H1 (cell line): ENCODE measurements around the gene SHROOM4. TPM values are rescaled to one million over a fixed set of nuclear protein-coding genes. Genes with fewer than 3 reads are reported as not detected.

Experiments used
- CTCF ChIA-PET: fragments of 300-600 bp; sonication (Branson Sonifier 250); formaldehyde crosslinking; loops from one replicate; lab custom pipeline; 2021; ENCODE audit not compliant: partially characterized antibody; lab: Charles Lee
- POLR2A ChIA-PET: fragments of 300-600 bp; sonication (Branson Sonifier 250); formaldehyde crosslinking; loops from one replicate; lab custom pipeline; 2021; ENCODE audit warnings: inconsistent platforms; ENCODE audit not compliant: partially characterized antibody; lab: Charles Lee
- DNase-seq, 2 experiments: peaks; one replicate each; pipeline versions ENCODE4 v3.0.0 to v3.0.0-alpha.2; 2010 to 2022; ENCODE audit warnings: low spot score in 2 of 2, low read depth in 1 of 2, mixed read lengths in 1 of 2
- FAIRE-seq: peaks from 2 replicates; lab custom pipeline; 2011; peaks lifted over from hg19 to GRCh38; lab: Jason Lieb, UNC
- H2AFZ ChIP-seq: 2 replicates; pipeline ENCODE4 v1.8.1; 2012; ENCODE audit warnings: low read length, inconsistent platforms
- H2AK5ac ChIP-seq: 2 replicates; pipeline ENCODE4 v1.6.1; 2013; ENCODE audit warnings: low read depth, low read length
- H2BK120ac ChIP-seq: replicated peaks from 2 replicates; pipeline ENCODE3; 2013; ENCODE audit warnings: low read depth, low read length, inconsistent platforms
- H2BK12ac ChIP-seq: 2 replicates; pipeline ENCODE4 v1.6.1; 2013; ENCODE audit warnings: low read depth, low read length
- H2BK15ac ChIP-seq: 2 replicates; pipeline ENCODE4 v1.6.1; 2013; ENCODE audit warnings: low read length
- H2BK20ac ChIP-seq: 2 replicates; pipeline ENCODE4 v1.6.1; 2013; ENCODE audit warnings: low read length
- H2BK5ac ChIP-seq: 2 replicates; pipeline ENCODE4 v1.6.1; 2013; ENCODE audit warnings: low read depth, low read length
- H3K14ac ChIP-seq: 2 replicates; pipeline ENCODE4 v1.6.1; 2013; ENCODE audit warnings: inconsistent platforms; ENCODE audit not compliant: insufficient read length
- H3K18ac ChIP-seq: 2 replicates; pipeline ENCODE4 v1.6.1; 2013; ENCODE audit warnings: low read length; ENCODE audit errors: extremely low read depth
- H3K23ac ChIP-seq: 2 replicates; pipeline ENCODE4 v1.6.1; 2013; ENCODE audit warnings: inconsistent platforms; ENCODE audit not compliant: insufficient read length
- H3K23me2 ChIP-seq: 2 replicates; pipeline ENCODE4 v1.6.1; 2013; ENCODE audit warnings: low read depth, low read length
- H3K27ac ChIP-seq: 2 replicates; pipeline ENCODE4 v1.6.1; 2011; ENCODE audit warnings: low read depth, low read length, inconsistent platforms
- H3K27me3 ChIP-seq, 4 experiments: replicated peaks in 1 of 4; 1 replicate in 1 of 4; 2 replicates in 3 of 4; pipeline versions ENCODE4 v1.6.1 to v1.8.1; 2011 to 2013; ENCODE audit warnings: low read length in 3 of 4, mild to moderate bottlenecking in 3 of 4, inconsistent platforms in 2 of 4, mixed read lengths in 2 of 4, moderate library complexity in 1 of 4; ENCODE audit not compliant: control insufficient read depth in 3 of 4, insufficient read depth in 3 of 4; ENCODE audit errors: extremely low read depth in 1 of 4
- H3K36me3 ChIP-seq, 4 experiments: 2 replicates each; pipeline versions ENCODE4 v1.6.1 to v1.8.1; 2011 to 2013; ENCODE audit warnings: mild to moderate bottlenecking in 4 of 4, low read length in 3 of 4, moderate library complexity in 2 of 4, control low read depth in 1 of 4, inconsistent platforms in 1 of 4; ENCODE audit not compliant: insufficient read depth in 4 of 4, control insufficient read depth in 2 of 4
- H3K4ac ChIP-seq: replicated peaks from 2 replicates; pipeline ENCODE3; 2013; ENCODE audit warnings: low read length, low read depth, mixed read lengths, inconsistent platforms; ENCODE audit not compliant: insufficient read length
- H3K4me1 ChIP-seq, 4 experiments: replicated peaks in 1 of 4; 1 replicate in 1 of 4; 2 replicates in 3 of 4; pipeline versions ENCODE4 v1.6.1 to v1.8.1; 2011 to 2013; ENCODE audit warnings: low read length in 3 of 4, inconsistent platforms in 2 of 4, mixed read lengths in 1 of 4; ENCODE audit not compliant: insufficient read depth in 4 of 4, control insufficient read depth in 3 of 4
- H3K4me2 ChIP-seq, 2 experiments: 2 replicates each; pipeline versions ENCODE4 v1.6.1 to v1.8.1; 2011 to 2013; ENCODE audit warnings: low read depth in 2 of 2, low read length in 2 of 2, control low read depth in 1 of 2, inconsistent platforms in 1 of 2, mild to moderate bottlenecking in 1 of 2; ENCODE audit not compliant: insufficient read depth in 1 of 2
- H3K4me3 ChIP-seq, 4 experiments: fragments of 200-600, 300-600 bp in 1 of 4; sonication (generic), shearing (Covaris generic), sonication (Bioruptor Twin) in 1 of 4; 2 replicates each; pipeline versions ENCODE4 v1.5.1 to v1.8.1; 2011 to 2016; ENCODE audit warnings: low read length in 4 of 4, low read depth in 3 of 4, control low read depth in 2 of 4, inconsistent platforms in 2 of 4, mild to moderate bottlenecking in 2 of 4, mixed read lengths in 1 of 4, moderate library complexity in 1 of 4; ENCODE audit not compliant: insufficient read depth in 2 of 4; ENCODE audit errors: extremely low read depth in 1 of 4
- H3K56ac ChIP-seq: replicated peaks from 2 replicates; pipeline ENCODE3; 2013; ENCODE audit warnings: low read depth, mild to moderate bottlenecking, mixed read lengths, low read length, inconsistent platforms; ENCODE audit not compliant: insufficient read length
- H3K79me1 ChIP-seq: 2 replicates; pipeline ENCODE4 v1.6.1; 2013; ENCODE audit warnings: low read depth, low read length, control low read depth
- H3K79me2 ChIP-seq, 2 experiments: 2 replicates each; pipeline versions ENCODE4 v1.6.1 to v1.8.1; 2012 to 2013; ENCODE audit warnings: low read length in 2 of 2, mild to moderate bottlenecking in 2 of 2, inconsistent platforms in 1 of 2; ENCODE audit not compliant: insufficient read depth in 2 of 2, control insufficient read depth in 1 of 2
- H3K9ac ChIP-seq, 4 experiments: replicated peaks in 1 of 4; 1 replicate in 1 of 4; 2 replicates in 3 of 4; pipeline versions ENCODE4 v1.6.1 to v1.8.1; 2011 to 2013; ENCODE audit warnings: low read depth in 3 of 4, low read length in 3 of 4, control low read depth in 2 of 4, mild to moderate bottlenecking in 2 of 4, moderate library complexity in 2 of 4, inconsistent platforms in 1 of 4; ENCODE audit errors: extremely low read depth in 1 of 4
- H3K9me3 ChIP-seq, 2 experiments: 2 replicates each; pipeline versions ENCODE4 v1.6.1 to v1.8.1; 2012 to 2013; ENCODE audit warnings: mild to moderate bottlenecking in 2 of 2, moderate library complexity in 2 of 2, control low read depth in 1 of 2, inconsistent platforms in 1 of 2, low read depth in 1 of 2, low read length in 1 of 2, mixed read lengths in 1 of 2; ENCODE audit not compliant: insufficient read depth in 2 of 2
- H4K20me1 ChIP-seq, 2 experiments: replicated peaks in 1 of 2; 2 replicates each; pipeline versions ENCODE3 to v1.8.1; 2011 to 2013; ENCODE audit warnings: inconsistent platforms in 2 of 2, low read length in 2 of 2, mild to moderate bottlenecking in 1 of 2; ENCODE audit not compliant: insufficient read depth in 2 of 2, control insufficient read depth in 1 of 2
- H4K5ac ChIP-seq: 2 replicates; pipeline ENCODE4 v1.6.1; 2013; ENCODE audit warnings: low read length, low read depth, mixed read lengths, inconsistent platforms; ENCODE audit not compliant: insufficient read length
- H4K8ac ChIP-seq: 2 replicates; pipeline ENCODE4 v1.8.0; 2013; ENCODE audit warnings: mild to moderate bottlenecking, moderate library complexity, low read length, inconsistent platforms; ENCODE audit not compliant: insufficient read depth; ENCODE audit errors: extremely low read depth
- H4K91ac ChIP-seq: replicated peaks from 2 replicates; pipeline ENCODE3; 2013; ENCODE audit warnings: low read length, mixed read lengths, inconsistent platforms; ENCODE audit not compliant: insufficient read length
- BACH1 ChIP-seq: IDR thresholded peaks from 2 replicates; pipeline ENCODE4 v1.6.1; 2012; ENCODE audit warnings: low read length, improper control_type of control experiment
- JUND ChIP-seq: IDR thresholded peaks from 2 replicates; pipeline ENCODE4 v1.6.1; 2011; ENCODE audit warnings: mild to moderate bottlenecking, improper control_type of control experiment, low read length
- POLR2A ChIP-seq, 2 experiments: IDR thresholded peaks; 1 replicate in 1 of 2; 2 replicates in 1 of 2; pipeline ENCODE4 v1.6.1; 2011; ENCODE audit warnings: low read depth in 2 of 2, low read length in 2 of 2, mild to moderate bottlenecking in 2 of 2; ENCODE audit errors: control extremely low read depth in 1 of 2
- POLR2AphosphoS5 ChIP-seq: IDR thresholded peaks from 2 replicates; pipeline ENCODE4 v1.6.1; 2011; ENCODE audit warnings: low read depth, low read length
- WGBS, 2 experiments: shearing (Covaris generic) in 1 of 2; methylation state at CpG; one replicate each; pipeline versions ENCODE4 v1.1.6 to v1.1.7; 2013 to 2015; ENCODE audit warnings: low lambda C conversion rate in 2 of 2, mixed read lengths in 2 of 2, inconsistent platforms in 1 of 2, low coverage in 1 of 2, missing lambda C conversion rate in 1 of 2; ENCODE audit not compliant: insufficient replicate concordance in 2 of 2, insufficient coverage in 1 of 2, insufficient read length in 1 of 2; ENCODE audit errors: extremely low coverage in 1 of 2, missing lambda C conversion rate in 1 of 2; 5-methylcytosine and 5-hydroxymethylcytosine counted together
- polyA plus RNA-seq, 7 experiments: library from polyadenylated mRNA; depleted of rRNA in 3 of 7; stranded (reverse) in 5 of 7; unstranded in 2 of 7; fragments of >200 nt in 5 of 7; fragments of 200-250 nt in 2 of 7; gene quantifications; 1 replicate in 5 of 7; 2 replicates in 1 of 7; 4 replicates in 1 of 7; pipeline versions ENCODE4 v1.2.1 to v1.2.3, GENCODE V29; 2011 to 2013; ENCODE audit warnings: missing spikeins in 2 of 7, mixed read lengths in 2 of 7
- total RNA-seq: library from RNA; stranded (reverse); fragmentation: NEBNext Ultra II Directional; extraction: Animal tissue kit (Norgen Biotek cat#: 25700); gene quantifications from 2 replicates; pipeline ENCODE4 v1.2.1, GENCODE V29; 2021

Gene SHROOM4
- total and polyA plus RNA-seq, 2 of the 8 experiments (the other 6 are each of a cell fraction or from before 2014, with no cell fraction given) = 1.6 to 5.6 TPM

DNA sequence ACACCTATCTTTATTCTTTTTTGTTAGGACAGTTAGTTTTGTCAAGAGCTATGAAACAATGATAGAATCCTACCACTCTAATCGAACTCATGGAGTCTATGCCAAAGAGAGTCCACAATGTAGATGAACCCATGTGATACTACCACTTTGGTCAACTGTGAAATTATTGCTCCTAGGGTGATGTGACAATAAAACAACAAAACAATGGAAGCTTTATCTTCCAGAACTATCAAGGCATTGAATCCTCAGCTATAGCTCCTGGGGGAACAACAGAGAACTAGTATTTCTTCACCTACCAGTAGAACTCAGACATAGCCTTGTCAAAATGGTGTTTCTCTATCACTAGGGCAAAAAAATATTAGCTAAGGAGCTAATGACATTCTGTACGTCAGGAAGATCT lies 62.9 kb downstream of the SHROOM4 start:
- no peak for FAIRE-seq
- H4K8ac ChIP-seq = no peak overlapping the region
- H3K4me2 ChIP-seq = no peak overlapping the region
- H2BK120ac ChIP-seq = no peak overlapping the region
- no peaks in the 10 kb centered on the region for H3K23me2 ChIP-seq
- no peaks in the 10 kb centered on the region for H3K9me3 ChIP-seq
- 96% methylated on average over 2 of the region's 2 CpGs; no CpG with 5 or more reads in 1 of the 2 experiments for WGBS, 2 experiments
- H4K91ac ChIP-seq = no peak overlapping the region
- no peaks in the 10 kb centered on the region for H3K79me2 ChIP-seq
- H2BK12ac ChIP-seq = no peak overlapping the region
- no peak overlapping the region for H3K4ac ChIP-seq
- no peak overlapping the region for H3K18ac ChIP-seq
- H3K56ac ChIP-seq = no peak overlapping the region
- H2BK15ac ChIP-seq = no peak overlapping the region
- no peak for TF ChIP-seq JUND
- no peak for TF ChIP-seq POLR2A (IDR thresholded peaks at IDR 0.05; ENCODE audit: control extremely low read depth in 1 of 2, low read depth in 2 of 2, low read length in 2 of 2)
- TF ChIP-seq POLR2AphosphoS5 = no peak
- no peak for TF ChIP-seq BACH1
- TF ChIP-seq, all 59 proteins: peak for 0
- Histone ChIP-seq H3K14ac (no peak overlapping the region), H3K27me3 (no peaks in the 10 kb centered on the region), H3K23ac (no peak overlapping the region), H4K5ac (no peak overlapping the region), H3K36me3 (no peaks in the 10 kb centered on the region), H2AFZ (no peak overlapping the region), H3K27ac (no peak overlapping the region), H4K20me1 (no peaks in the 10 kb centered on the region), H3K9ac (no peak overlapping the region), H3K4me1 (no peaks in the 10 kb centered on the region), H3K79me1 (no peaks in the 10 kb centered on the region), H2BK20ac (no peak overlapping the region), H2BK5ac (no peak overlapping the region), H2AK5ac (no peak overlapping the region), H3K4me3 (no peak overlapping the region)
- CTCF ChIA-PET = interaction anchor here (0.6 to 1.7 kb wide), 6 partner anchors 13 to 1122 kb away, joined by 3 to 8 read pairs (median 5); no protein-coding TSS in a partner anchor
- no peak for DNase-seq
- POLR2A ChIA-PET = no interaction called here
